Caki2 (cell line): ENCODE measurements around the gene ICOSLG. TPM values are rescaled to one million over a fixed set of nuclear protein-coding genes. Genes with fewer than 3 reads are reported as not detected.
"Not testable (repeated sequence)": the region's sequence is repeated elsewhere in the genome, so short reads cannot be mapped to it uniquely, and the experiment has no call there.

Experiments used
- DNase-seq: peaks from one replicate; pipeline ENCODE4 v3.0.0-alpha.2; 2015; ENCODE audit warnings: low read depth
- in situ Hi-C: cut with HindIII; loops from 2 replicates; pipeline ENCODE4 v1.10.0; 2016; ENCODE audit warnings: low sequenced_read_pairs, low pct_unique_long_range_greater_than_20kb, mixed read lengths
- total RNA-seq: library from RNA; depleted of rRNA; stranded (reverse); fragments of >200 nt; shearing (Covaris generic); gene quantifications from 2 replicates; pipeline ENCODE4 v1.2.3, GENCODE V29; 2014; ENCODE audit warnings: low replicate concordance; rRNA removed

The ICOSLG gene
- total RNA-seq, 1 experiment from 2014 or later = 5.0 TPM

DNA sequence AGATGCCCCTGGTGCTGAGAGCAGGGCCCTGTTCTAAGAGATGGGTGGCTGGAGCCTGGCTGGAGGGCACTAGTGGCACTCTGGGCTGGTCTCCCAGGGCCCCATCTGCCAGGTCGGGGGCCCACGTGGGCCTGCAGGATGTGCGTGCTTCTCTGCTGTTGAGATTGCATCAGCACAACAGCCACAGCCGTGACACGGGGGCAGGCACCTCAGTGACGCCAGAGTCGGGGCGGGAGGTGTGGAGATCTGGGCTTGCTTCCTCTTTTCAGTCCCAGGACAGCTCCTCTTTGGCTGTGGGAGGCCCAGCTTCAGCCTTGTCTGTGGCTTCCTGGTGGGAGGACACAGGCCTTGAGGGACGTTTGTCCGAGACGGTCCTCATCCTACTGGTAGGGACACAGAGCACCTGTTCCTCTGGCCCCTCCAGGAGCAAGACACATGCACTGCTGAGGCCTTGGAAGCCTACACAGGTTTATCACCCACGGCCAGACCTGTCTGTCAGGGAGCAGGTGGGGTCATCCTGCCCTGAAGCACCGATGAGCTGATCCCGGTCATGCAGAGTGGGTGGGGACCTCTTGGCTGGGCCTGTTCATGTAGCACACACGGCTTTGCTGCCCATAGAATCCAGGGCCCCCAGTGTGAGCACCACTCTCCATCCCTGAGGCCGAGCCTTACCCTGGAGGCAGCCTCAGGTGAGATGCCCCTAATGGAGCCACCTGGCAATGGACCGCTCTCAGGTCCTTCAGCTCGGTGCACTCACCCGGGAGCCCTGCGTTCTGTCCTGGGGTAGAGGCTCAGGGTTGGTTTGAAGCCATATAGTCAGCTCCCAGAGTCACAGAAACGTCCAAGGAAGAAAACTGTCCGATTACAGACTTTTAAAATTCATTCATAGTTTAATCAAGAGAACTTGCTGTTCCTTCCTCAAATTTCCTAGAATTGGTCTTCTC is 44.3 kb downstream of the ICOSLG start:
- DNase-seq, in situ Hi-C loops: not testable (repeated sequence)

DNA sequence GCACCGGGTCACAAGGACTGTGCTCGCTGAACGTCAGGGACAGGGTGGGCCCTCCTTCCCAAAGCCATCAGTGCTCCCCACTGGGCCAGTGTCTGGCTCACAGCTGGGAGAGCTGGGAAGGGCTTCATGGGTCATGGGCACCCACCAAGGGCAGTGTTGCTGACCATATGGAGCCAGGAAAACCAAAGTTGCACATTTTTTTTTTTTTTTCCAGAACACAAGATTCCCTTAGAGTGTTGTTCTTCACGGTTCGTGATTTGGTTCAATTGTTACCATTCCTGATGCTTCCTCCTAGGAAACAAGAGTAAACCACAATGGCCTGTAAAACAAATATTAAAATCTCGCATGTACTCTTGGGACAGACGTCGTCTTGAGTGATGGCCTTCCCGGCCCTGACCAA is 45.9 kb downstream of the ICOSLG start:
- in situ Hi-C loops = not testable (repeated sequence)

DNA sequence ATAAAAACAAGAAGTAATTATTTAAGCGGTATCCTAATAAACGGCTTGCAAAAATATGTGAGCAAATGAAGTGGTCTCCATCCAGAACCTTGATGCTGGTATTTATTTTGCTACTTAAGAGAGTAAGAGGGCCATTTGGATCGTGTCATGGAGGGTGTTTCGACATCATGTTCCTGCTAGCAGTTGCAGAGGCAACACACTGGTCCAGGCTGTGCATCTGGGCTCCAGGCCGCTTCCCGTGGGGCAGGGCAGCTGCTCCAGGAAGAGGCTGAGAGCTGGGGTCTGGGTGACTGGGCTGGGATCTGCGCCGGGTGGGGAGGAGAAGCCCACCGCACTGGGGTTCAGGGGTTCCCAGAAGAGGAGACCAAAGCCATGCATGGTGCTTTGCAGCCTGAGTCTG is 46.3 kb downstream of the ICOSLG start:
- DNase-seq, in situ Hi-C loops: not testable (repeated sequence)

More for the DNA sequence above, 45.9 kb downstream of the ICOSLG start:
- peak; percentile 64 for DNase-seq

DNA sequence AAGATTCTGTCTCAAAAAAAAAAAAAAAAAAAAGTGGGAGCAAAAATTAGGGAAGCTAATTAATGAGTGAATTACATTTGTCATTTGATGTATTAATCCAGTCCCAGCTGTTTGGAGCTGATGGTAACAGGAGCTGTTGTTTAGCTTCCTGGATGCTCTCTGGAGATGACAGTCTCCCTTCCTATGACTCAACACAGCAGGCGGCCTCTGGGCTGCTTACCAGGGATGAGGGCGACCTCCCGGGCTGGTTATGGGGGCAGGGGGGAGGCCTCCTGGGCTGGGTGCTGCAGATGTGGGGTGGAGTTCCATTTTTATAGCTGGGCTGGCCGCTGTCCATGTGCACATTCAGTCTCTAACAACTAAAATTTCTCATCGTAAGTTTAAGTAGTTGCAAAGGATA is 47.6 kb downstream of the ICOSLG start:
- DNase-seq, in situ Hi-C loops: not testable (repeated sequence)

- in situ Hi-C loops, DNase-seq: not testable (repeated sequence)
Measured at GRCh38 chr21:44190349-44191271, 50.1 kb downstream of the ICOSLG start.

GRCh38 chr21:44184862-44185261 is 55.9 kb downstream of the ICOSLG start:
- DNase-seq, in situ Hi-C loops: not testable (repeated sequence)

GRCh38 chr21:44182202-44182601 is 58.5 kb downstream of the ICOSLG start:
- DNase-seq, in situ Hi-C loops: not testable (repeated sequence)

GRCh38 chr21:44181506-44181905 is 59.2 kb downstream of the ICOSLG start:
- DNase-seq, in situ Hi-C loops: not testable (repeated sequence)

- DNase-seq, in situ Hi-C loops: not testable (repeated sequence)
Measured at GRCh38 chr21:44176127-44176526, 64.6 kb downstream of the ICOSLG start.

- in situ Hi-C loops, DNase-seq: not testable (repeated sequence)
Measured at GRCh38 chr21:44175189-44175588, 65.6 kb downstream of the ICOSLG start.

Other genes starting within 250 kb of the ICOSLG start
- 7.5 and 10.4 TPM in 2 replicates for gene TRAPPC10, start 228.6 kb downstream of the ICOSLG start, total RNA-seq
- 19.4 and 19.7 TPM in 2 replicates for gene PWP2, start 133.5 kb downstream of the ICOSLG start, total RNA-seq
- 45.5 and 60.5 TPM in 2 replicates for gene GATD3, start 107.3 kb downstream of the ICOSLG start, total RNA-seq
- gene DNMT3L, start 21.0 kb upstream of the ICOSLG start, total RNA-seq = not detected in 2 replicates
- not detected in 2 replicates for gene AIRE, start 44.9 kb upstream of the ICOSLG start, total RNA-seq
- 340 and 360 TPM in 2 replicates for gene PFKL, start 59.1 kb upstream of the ICOSLG start, total RNA-seq
- gene CFAP410, start 98.4 kb upstream of the ICOSLG start, total RNA-seq = 14.5 and 25.6 TPM in 2 replicates
- gene TRPM2, start 112.7 kb upstream of the ICOSLG start, total RNA-seq = not detected in 2 replicates
- not detected in 2 replicates for gene LRRC3, start 214.6 kb upstream of the ICOSLG start, total RNA-seq